ENCODE results near the gene APBA2.

Gene APBA2

DNA sequence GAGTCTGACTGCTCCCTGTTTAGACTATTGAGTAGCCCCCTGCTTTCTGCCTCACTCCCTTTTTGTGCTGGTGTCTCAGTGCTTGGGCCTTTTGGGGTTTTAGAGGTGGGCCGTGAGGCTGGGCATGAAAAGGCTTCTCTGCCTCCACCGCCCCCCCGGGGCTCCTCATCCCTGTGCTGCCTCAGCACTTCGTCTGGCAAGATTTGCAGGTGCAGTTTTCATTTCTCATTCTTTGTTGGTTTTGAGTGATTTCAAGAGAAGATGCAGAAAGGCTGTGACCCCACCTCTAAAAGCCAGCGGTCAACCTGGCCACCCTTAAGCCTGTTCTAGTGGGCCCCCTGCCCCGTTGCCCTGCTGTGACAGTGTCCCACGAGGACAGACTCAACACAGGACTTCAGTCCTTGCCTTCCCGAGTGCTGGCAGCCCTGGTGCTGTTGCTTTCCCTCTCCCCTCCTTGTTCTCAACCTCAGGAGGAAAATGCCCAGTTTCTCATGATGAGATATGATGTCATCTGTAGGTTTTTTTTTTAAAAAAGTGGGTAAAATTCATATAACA lies 38.0 kb downstream of the APBA2 start:
- Histone ChIP-seq H3K27me3 (ENCODE audit: control insufficient read depth in 3 of 3, insufficient read depth in 3 of 3, low read depth in 1 of 3, low read length in 3 of 3) (no peaks in the 10 kb centered on the region), H2BK12ac (ENCODE audit: low read length) (no peak overlapping the region), H3K27ac (replicated peaks; ENCODE audit: low read length) (no peak overlapping the region), H3K36me3 (replicated peaks in 1 of 2; ENCODE audit: control insufficient read depth in 2 of 2, insufficient read depth in 2 of 2, low read length in 2 of 2) (peaks cover 6 to 61% of the 10 kb centered on the region in 2 donors), H4K91ac (ENCODE audit: low read depth, low read length, poor library complexity) (no peak overlapping the region), H2BK120ac (ENCODE audit: low read depth, low read length) (no peak overlapping the region), H2AK5ac (ENCODE audit: low read depth, low read length) (no peak overlapping the region), H3K4me1 (ENCODE audit: control insufficient read depth in 2 of 2, insufficient read depth in 1 of 2, low read depth in 1 of 2, low read length in 2 of 2) (peaks cover 0 to 7% of the 10 kb centered on the region in 2 donors), H3K23ac (ENCODE audit: low read depth, low read length, poor library complexity) (no peak overlapping the region), H3K4ac (ENCODE audit: low read length) (no peak overlapping the region), H4K8ac (ENCODE audit: low read depth, low read length) (no peak overlapping the region), H3K4me2 (ENCODE audit: insufficient read depth, low read length, poor library complexity, severe bottlenecking) (no peak overlapping the region), H3K9me3 (replicated peaks in 1 of 2; ENCODE audit: control insufficient read depth in 2 of 2, insufficient read depth in 1 of 2, low read depth in 1 of 2, low read length in 2 of 2) (peaks cover 0 to 9% of the 10 kb centered on the region in 2 donors), H3K14ac (ENCODE audit: low read length) (no peak overlapping the region), H2BK15ac (ENCODE audit: low read length) (no peak overlapping the region), H3K4me3 (ENCODE audit: low read length in 2 of 2) (no peak overlapping the region), H2AFZ (ENCODE audit: low read length) (no peak overlapping the region), H3K79me1 (ENCODE audit: low read depth, low read length) (peaks cover 11% of the 10 kb centered on the region), H3K9ac (ENCODE audit: low read depth, low read length, poor library complexity) (no peak overlapping the region), H2BK5ac (ENCODE audit: low read length) (no peak overlapping the region), H3K18ac (ENCODE audit: low read length) (peak overlapping the region; percentile 12)
- no CpG with 5 or more reads among the region's 8 CpGs for WGBS, 2 donors (ENCODE audit: extremely low coverage in 2 of 2, insufficient read length in 2 of 2, insufficient replicate concordance in 1 of 2)
- DNase-seq (ENCODE audit: low spot score): no peak

- Histone ChIP-seq H2BK15ac (ENCODE audit: low read length) (no peak overlapping the region), H2BK5ac (ENCODE audit: low read length) (no peak overlapping the region), H3K27ac (replicated peaks; ENCODE audit: low read length) (no peak overlapping the region), H3K79me1 (ENCODE audit: low read depth, low read length) (peaks cover 6% of the 10 kb centered on the region), H3K27me3 (ENCODE audit: control insufficient read depth in 3 of 3, insufficient read depth in 3 of 3, low read depth in 1 of 3, low read length in 3 of 3) (no peaks in the 10 kb centered on the region), H3K4me1 (ENCODE audit: control insufficient read depth in 2 of 2, insufficient read depth in 1 of 2, low read depth in 1 of 2, low read length in 2 of 2) (peaks cover 0 to 4% of the 10 kb centered on the region in 2 donors), H3K36me3 (replicated peaks in 1 of 2; ENCODE audit: control insufficient read depth in 2 of 2, insufficient read depth in 2 of 2, low read length in 2 of 2) (peaks cover 6 to 69% of the 10 kb centered on the region in 2 donors), H3K18ac (ENCODE audit: low read length) (no peak overlapping the region), H2AFZ (ENCODE audit: low read length) (no peak overlapping the region), H3K4ac (ENCODE audit: low read length) (no peak overlapping the region), H2AK5ac (ENCODE audit: low read depth, low read length) (no peak overlapping the region), H4K91ac (ENCODE audit: low read depth, low read length, poor library complexity) (no peak overlapping the region), H3K9me3 (replicated peaks in 1 of 2; ENCODE audit: control insufficient read depth in 2 of 2, insufficient read depth in 1 of 2, low read depth in 1 of 2, low read length in 2 of 2) (peaks cover 0 to 12% of the 10 kb centered on the region in 2 donors), H3K4me3 (ENCODE audit: low read length in 2 of 2) (no peak overlapping the region), H2BK12ac (ENCODE audit: low read length) (no peak overlapping the region), H3K4me2 (ENCODE audit: insufficient read depth, low read length, poor library complexity, severe bottlenecking) (no peak overlapping the region), H3K14ac (ENCODE audit: low read length) (no peak overlapping the region), H2BK120ac (ENCODE audit: low read depth, low read length) (no peak overlapping the region), H3K9ac (ENCODE audit: low read depth, low read length, poor library complexity) (no peak overlapping the region), H4K8ac (ENCODE audit: low read depth, low read length) (no peak overlapping the region), H3K23ac (ENCODE audit: low read depth, low read length, poor library complexity) (no peak overlapping the region)
- no peak for DNase-seq (ENCODE audit: low spot score)
- no CpG with 5 or more reads among the region's 5 CpGs for WGBS, 2 donors (ENCODE audit: extremely low coverage in 2 of 2, insufficient read length in 2 of 2, insufficient replicate concordance in 1 of 2)
Observed at GRCh38 chr15:28927043-28927442, 41.3 kb downstream of the APBA2 start.

GRCh38 chr15:28929200-28929599 lies 43.4 kb downstream of the APBA2 start:
- H3K27ac ChIP-seq (replicated peaks; ENCODE audit: low read length): no peak overlapping the region
- peaks cover 0 to 54% of the 10 kb centered on the region in 2 donors for H3K36me3 ChIP-seq (replicated peaks in 1 of 2; ENCODE audit: control insufficient read depth in 2 of 2, insufficient read depth in 2 of 2, low read length in 2 of 2)
- peaks cover 5 to 23% of the 10 kb centered on the region in 2 donors for H3K9me3 ChIP-seq (replicated peaks in 1 of 2; ENCODE audit: control insufficient read depth in 2 of 2, insufficient read depth in 1 of 2, low read depth in 1 of 2, low read length in 2 of 2)
- no peak overlapping the region for H3K4me2 ChIP-seq (ENCODE audit: insufficient read depth, low read length, poor library complexity, severe bottlenecking)
- no peak overlapping the region for H4K91ac ChIP-seq (ENCODE audit: low read depth, low read length, poor library complexity)
- no peak for DNase-seq (ENCODE audit: low spot score)
- no peaks in the 10 kb centered on the region for H3K27me3 ChIP-seq (ENCODE audit: control insufficient read depth in 3 of 3, insufficient read depth in 3 of 3, low read depth in 1 of 3, low read length in 3 of 3)
- no peak overlapping the region for H3K9ac ChIP-seq (ENCODE audit: low read depth, low read length, poor library complexity)
- no peak overlapping the region for H2BK15ac ChIP-seq (ENCODE audit: low read length)
- H2AFZ ChIP-seq (ENCODE audit: low read length): no peak overlapping the region
- no peak overlapping the region for H3K4ac ChIP-seq (ENCODE audit: low read length)
- no peak overlapping the region for H3K23ac ChIP-seq (ENCODE audit: low read depth, low read length, poor library complexity)
- no peak overlapping the region for H4K8ac ChIP-seq (ENCODE audit: low read depth, low read length)
- no peak overlapping the region for H3K14ac ChIP-seq (ENCODE audit: low read length)
- H3K4me1 ChIP-seq (ENCODE audit: control insufficient read depth in 2 of 2, insufficient read depth in 1 of 2, low read depth in 1 of 2, low read length in 2 of 2): no peaks in the 10 kb centered on the region
- no peak overlapping the region for H3K18ac ChIP-seq (ENCODE audit: low read length)
- no CpG with 5 or more reads among the region's 10 CpGs for WGBS, 2 donors (ENCODE audit: extremely low coverage in 2 of 2, insufficient read length in 2 of 2, insufficient replicate concordance in 1 of 2)
- no peak overlapping the region for H2AK5ac ChIP-seq (ENCODE audit: low read depth, low read length)
- H2BK5ac ChIP-seq (ENCODE audit: low read length): no peak overlapping the region
- no peak overlapping the region for H3K4me3 ChIP-seq (ENCODE audit: low read length in 2 of 2)
- no peak overlapping the region for H2BK120ac ChIP-seq (ENCODE audit: low read depth, low read length)
- no peak overlapping the region for H2BK12ac ChIP-seq (ENCODE audit: low read length)
- H3K79me1 ChIP-seq (ENCODE audit: low read depth, low read length): peaks cover 6% of the 10 kb centered on the region

GRCh38 chr15:28930011-28930410 lies 44.2 kb downstream of the APBA2 start:
- Histone ChIP-seq H2BK120ac (ENCODE audit: low read depth, low read length) (no peak overlapping the region), H2AK5ac (ENCODE audit: low read depth, low read length) (no peak overlapping the region), H3K9ac (ENCODE audit: low read depth, low read length, poor library complexity) (no peak overlapping the region), H3K27me3 (ENCODE audit: control insufficient read depth in 3 of 3, insufficient read depth in 3 of 3, low read depth in 1 of 3, low read length in 3 of 3) (no peaks in the 10 kb centered on the region), H2BK12ac (ENCODE audit: low read length) (no peak overlapping the region), H3K36me3 (replicated peaks in 1 of 2; ENCODE audit: control insufficient read depth in 2 of 2, insufficient read depth in 2 of 2, low read length in 2 of 2) (peaks cover 0 to 45% of the 10 kb centered on the region in 2 donors), H3K4me2 (ENCODE audit: insufficient read depth, low read length, poor library complexity, severe bottlenecking) (no peak overlapping the region), H3K27ac (replicated peaks; ENCODE audit: low read length) (no peak overlapping the region), H3K79me1 (ENCODE audit: low read depth, low read length) (peaks cover 6% of the 10 kb centered on the region), H4K91ac (ENCODE audit: low read depth, low read length, poor library complexity) (no peak overlapping the region), H3K23ac (ENCODE audit: low read depth, low read length, poor library complexity) (no peak overlapping the region), H3K4me1 (ENCODE audit: control insufficient read depth in 2 of 2, insufficient read depth in 1 of 2, low read depth in 1 of 2, low read length in 2 of 2) (no peaks in the 10 kb centered on the region), H3K14ac (ENCODE audit: low read length) (no peak overlapping the region), H2BK5ac (ENCODE audit: low read length) (no peak overlapping the region), H2AFZ (ENCODE audit: low read length) (no peak overlapping the region), H3K9me3 (replicated peaks in 1 of 2; ENCODE audit: control insufficient read depth in 2 of 2, insufficient read depth in 1 of 2, low read depth in 1 of 2, low read length in 2 of 2) (peaks cover 5 to 18% of the 10 kb centered on the region in 2 donors), H4K8ac (ENCODE audit: low read depth, low read length) (no peak overlapping the region), H3K18ac (ENCODE audit: low read length) (no peak overlapping the region), H2BK15ac (ENCODE audit: low read length) (no peak overlapping the region), H3K4me3 (ENCODE audit: low read length in 2 of 2) (no peak overlapping the region), H3K4ac (ENCODE audit: low read length) (no peak overlapping the region)
- no CpG with 5 or more reads among the region's 6 CpGs for WGBS, 2 donors (ENCODE audit: extremely low coverage in 2 of 2, insufficient read length in 2 of 2, insufficient replicate concordance in 1 of 2)
- DNase-seq (ENCODE audit: low spot score): no peak
